ENCODE results near the gene C11orf54. TPM values are rescaled to one million over a fixed set of nuclear protein-coding genes. Genes with fewer than 3 reads are reported as not detected.

Gene C11orf54
- total and polyA plus RNA-seq, 2 donors (not counting 3 experiments of a cell fraction or from before 2014, with no cell fraction given) = 4.2 to 18.7 TPM

- dilution Hi-C loops (cut with MboI; ENCODE audit: extremely low pct_ligation_motif_present, low sequenced_read_pairs) = no loop called here
- TF ChIP-seq POLR2AphosphoS5 (IDR thresholded peaks at IDR 0.05; ENCODE audit: insufficient read depth, low read depth, low read length) (no peak), GATA2 (IDR thresholded peaks at IDR 0.05; ENCODE audit: insufficient read depth, insufficient read length, low read depth, low read length) (no peak), FOS (IDR thresholded peaks at IDR 0.05; ENCODE audit: borderline replicate concordance, insufficient read depth, low read length) (no peak), JUN (IDR thresholded peaks at IDR 0.05; ENCODE audit: borderline replicate concordance, insufficient read depth, insufficient read length, low read depth) (no peak), POLR2A (IDR thresholded peaks at IDR 0.05; ENCODE audit: low read depth, low read length) (no peak), EZH2 (IDR thresholded peaks at IDR 0.05; ENCODE audit: borderline replicate concordance, low read depth, low read length, severe bottlenecking) (no peak), CTCF (IDR thresholded peaks at IDR 0.05; ENCODE audit: extremely low read depth in 1 of 2, insufficient read depth in 1 of 2, low read depth in 1 of 2, low read length in 2 of 2) (no peak), MYC (IDR thresholded peaks at IDR 0.05; ENCODE audit: low read depth, low read length) (no peak), MAX (IDR thresholded peaks at IDR 0.05; ENCODE audit: insufficient read depth, insufficient read length) (no peak)
- no peak overlapping the region for H3K4me2 ChIP-seq (ENCODE audit: insufficient read depth, low read length)
- no peaks in the 10 kb centered on the region for H3K9me3 ChIP-seq (replicated peaks; ENCODE audit: control insufficient read depth, insufficient read depth, low read length)
- intact Hi-C loops (cut with micrococcal nuclease) = no loop called here
- H3K27ac ChIP-seq (ENCODE audit: insufficient read depth, low read depth, low read length) = no peak overlapping the region
- BruUV-seq (replicated peaks) = no TSS peak
- no peaks in the 10 kb centered on the region for H4K20me1 ChIP-seq (replicated peaks; ENCODE audit: control insufficient read depth, extremely low read depth, insufficient read depth, low read length)
- CTCF ChIA-PET = no interaction called here
- no peak for FAIRE-seq
- no peaks in the 10 kb centered on the region for H3K4me1 ChIP-seq (ENCODE audit: control insufficient read depth, extremely low read depth, insufficient read depth, low read length)
- POLR2A ChIA-PET = no interaction called here
- H2AFZ ChIP-seq (ENCODE audit: low read depth, low read length) = no peak overlapping the region
- no peaks in the 10 kb centered on the region for H3K79me2 ChIP-seq (ENCODE audit: control insufficient read depth, insufficient read depth, low read length)
- no peak for DNase-seq (ENCODE audit: low read depth, low spot score)
- no peaks in the 10 kb centered on the region for H3K27me3 ChIP-seq (ENCODE audit: control insufficient read depth in 2 of 2, insufficient read depth in 2 of 2, low read length in 2 of 2)
- no peak overlapping the region for H3K9ac ChIP-seq (replicated peaks; ENCODE audit: extremely low read depth, insufficient read depth, low read length)
- H3K4me3 ChIP-seq (replicated peaks in 1 of 3; ENCODE audit: insufficient read depth in 1 of 3, low read depth in 1 of 3, low read length in 3 of 3) = no peak overlapping the region
- H3K36me3 ChIP-seq (ENCODE audit: control insufficient read depth in 2 of 2, extremely low read depth in 1 of 2, insufficient read depth in 2 of 2, low read length in 2 of 2) = no peaks in the 10 kb centered on the region
- no peaks in the 10 kb centered on the region for H3K9me1 ChIP-seq (replicated peaks; ENCODE audit: control insufficient read depth, extremely low read depth, insufficient read depth, low read length)
Measured at GRCh38 chr11:93770160-93770559, 28.7 kb downstream of the C11orf54 start.
